GM23338 (cell line): ENCODE data around the gene RPF1. TPM values are rescaled to one million over a fixed set of nuclear protein-coding genes. Genes with fewer than 3 reads are reported as not detected.

Experiments used
- ATAC-seq: fragments of 200-7000 bp; cut with Tn5 transposase; 3 replicates; pipeline ENCODE4 v1.9.1; 2020
- DNase-seq: peaks from one replicate; pipeline ENCODE4 v3.0.0-alpha.2; 2015; ENCODE audit warnings: low spot score
- H2AFZ ChIP-seq: fragments of 200-600 bp; sonication (generic); 2 replicates; pipeline ENCODE4 v1.8.0; 2016; ENCODE audit warnings: antibody characterized with exemption, mild to moderate bottlenecking, moderate library complexity
- H3F3A ChIP-seq: fragments of 200-600 bp; sonication (generic); replicated peaks from 2 replicates; pipeline ENCODE4 v1.8.0; 2017; ENCODE audit warnings: antibody characterized with exemption, mixed run types, low read depth
- H3K27ac ChIP-seq: fragments of 200-600 bp; sonication (generic); 2 replicates; pipeline ENCODE4 v1.6.1; 2016; ENCODE audit warnings: low read depth
- H3K27me3 ChIP-seq: fragments of 200-600 bp; sonication (generic); 2 replicates; pipeline ENCODE4 v1.8.0; 2016; ENCODE audit warnings: mild to moderate bottlenecking, mixed run types, moderate library complexity; ENCODE audit not compliant: insufficient read depth
- H3K36me3 ChIP-seq: fragments of 200-600 bp; sonication (generic); 2 replicates; pipeline ENCODE4 v1.8.0; 2016; ENCODE audit warnings: mild to moderate bottlenecking; ENCODE audit not compliant: insufficient read depth
- H3K4me1 ChIP-seq: fragments of 200-600 bp; sonication (generic); 2 replicates; pipeline ENCODE4 v1.8.0; 2016; ENCODE audit warnings: mild to moderate bottlenecking, moderate library complexity; ENCODE audit not compliant: insufficient read depth
- H3K4me2 ChIP-seq: fragments of 200-600 bp; sonication (generic); 2 replicates; pipeline ENCODE4 v1.7.1; 2017; ENCODE audit warnings: mixed run types
- H3K4me3 ChIP-seq: fragments of 200-600 bp; sonication (generic); 2 replicates; pipeline ENCODE4 v1.6.1; 2016; ENCODE audit warnings: mixed run types
- H3K79me2 ChIP-seq: fragments of 200-600 bp; sonication (generic); replicated peaks from 2 replicates; pipeline ENCODE4 v1.8.0; 2017; ENCODE audit warnings: mild to moderate bottlenecking; ENCODE audit not compliant: insufficient read depth
- H3K9me2 ChIP-seq: fragments of 200-600 bp; sonication (generic); 2 replicates; pipeline ENCODE4 v1.8.0; 2017; ENCODE audit not compliant: insufficient read depth
- H4K20me1 ChIP-seq: fragments of 200-600 bp; sonication (generic); replicated peaks from 2 replicates; pipeline ENCODE4 v1.8.0; 2017; ENCODE audit warnings: mild to moderate bottlenecking; ENCODE audit not compliant: insufficient read depth
- H3K27ac Mint-ChIP-seq: 2 replicates; pipeline ENCODE4 v1.8.0; 2020; ENCODE audit warnings: inconsistent platforms, mild to moderate bottlenecking, moderate library complexity, mixed read lengths
- H3K27me3 Mint-ChIP-seq: 3 replicates; pipeline ENCODE4 v1.8.0; 2022; ENCODE audit warnings: low read depth, mild to moderate bottlenecking, moderate library complexity, mixed read lengths, inconsistent platforms; ENCODE audit not compliant: insufficient read depth, poor library complexity
- H3K36me3 Mint-ChIP-seq: 3 replicates; pipeline ENCODE4 v1.8.0; 2021; ENCODE audit warnings: low read depth, mild to moderate bottlenecking, inconsistent platforms, moderate library complexity, mixed read lengths
- H3K4me1 Mint-ChIP-seq: 3 replicates; pipeline ENCODE4 v1.8.0; 2020; ENCODE audit warnings: mild to moderate bottlenecking, inconsistent platforms, mixed read lengths
- H3K4me3 Mint-ChIP-seq: 3 replicates; pipeline ENCODE4 v1.8.0; 2021; ENCODE audit warnings: moderate library complexity, mild to moderate bottlenecking, inconsistent platforms, mixed read lengths
- H3K9me3 Mint-ChIP-seq: 3 replicates; pipeline ENCODE4 v1.8.0; 2020; ENCODE audit warnings: moderate library complexity, mild to moderate bottlenecking, inconsistent platforms, mixed read lengths
- CREB1 ChIP-seq: fragments of 250-450 bp; sonication (Bioruptor Pico); IDR thresholded peaks from 2 replicates; pipeline ENCODE4 v1.5.0; 2020; ENCODE audit warnings: low read depth, mild to moderate bottlenecking, moderate library complexity
- EZH2 ChIP-seq: fragments of 200-600 bp; sonication (generic); IDR thresholded peaks from one replicate; pipeline ENCODE4 v1.8.0; 2017; ENCODE audit warnings: antibody characterized with exemption, mild to moderate bottlenecking, low read depth; ENCODE audit not compliant: unreplicated experiment
- EZH2phosphoT487 ChIP-seq: fragments of 200-600 bp; sonication (generic); IDR thresholded peaks from one replicate; pipeline ENCODE4 v1.8.1; 2018; ENCODE audit warnings: antibody characterized with exemption; ENCODE audit not compliant: unreplicated experiment
- JUNB ChIP-seq: IDR thresholded peaks from one replicate; pipeline ENCODE4 v1.6.1; 2016; ENCODE audit warnings: antibody characterized with exemption; ENCODE audit not compliant: unreplicated experiment
- NANOG ChIP-seq: IDR thresholded peaks from 2 replicates; pipeline ENCODE4 v1.6.1; 2016; ENCODE audit warnings: antibody characterized with exemption, borderline replicate concordance
- POLR2AphosphoS5 ChIP-seq: IDR thresholded peaks from 2 replicates; pipeline ENCODE4 v1.6.1; 2016; ENCODE audit warnings: antibody characterized with exemption, low read depth
- STAT1 ChIP-seq: IDR thresholded peaks from one replicate; pipeline ENCODE4 v1.6.1; 2016; ENCODE audit warnings: antibody characterized with exemption; ENCODE audit not compliant: unreplicated experiment
- ZNF114 ChIP-seq: fragments of 250-450 bp; sonication (Bioruptor Pico); IDR thresholded peaks from 2 replicates; pipeline ENCODE4 v1.5.0; 2020; ENCODE audit warnings: mild to moderate bottlenecking, moderate library complexity
- ZNF331 ChIP-seq: fragments of 250-450 bp; sonication (Bioruptor Pico); IDR thresholded peaks from 2 replicates; pipeline ENCODE4 v1.5.0; 2020; ENCODE audit warnings: low read depth, mild to moderate bottlenecking, moderate library complexity
- polyA plus RNA-seq: library from polyadenylated mRNA; unstranded; fragments of >200 nt; fragmentation: Nextera tagmentation; extraction: Ambion mirVana; gene quantifications from 2 replicates; pipeline ENCODE4 v1.2.1, GENCODE V29; 2016
- total RNA-seq: library from RNA; depleted of rRNA; stranded (reverse); fragments of >200 nt; shearing (Covaris generic); gene quantifications from 2 replicates; pipeline ENCODE4 v1.2.3, GENCODE V29; 2014
- TF ChIP-seq, protein P1 (sequence below): fragments of 250-450 bp; sonication (Bioruptor Pico); IDR thresholded peaks from 2 replicates; pipeline ENCODE4 v1.5.0; 2020; ENCODE audit warnings: mild to moderate bottlenecking, moderate library complexity
- TF ChIP-seq, protein P2 (sequence below): IDR thresholded peaks from one replicate; pipeline ENCODE4 v1.6.1; 2018; ENCODE audit warnings: antibody characterized with exemption; ENCODE audit not compliant: unreplicated experiment
- TF ChIP-seq, protein P3 (sequence below), 2 experiments: fragments of 200-600 bp in 1 of 2; sonication (generic) in 1 of 2; conservative IDR thresholded peaks; 2 replicates each; pipeline versions ENCODE4 v1.5.1 to v1.6.1; 2016 to 2017; ENCODE audit warnings: antibody characterized with exemption in 2 of 2, low read depth in 2 of 2, mild to moderate bottlenecking in 2 of 2, moderate library complexity in 1 of 2
- TF ChIP-seq, protein P4 (sequence below): IDR thresholded peaks from 2 replicates; pipeline ENCODE4 v1.6.1; 2016; ENCODE audit warnings: antibody characterized with exemption

RPF1 gene
- total and polyA plus RNA-seq, 2 experiments from 2014 or later = 56.4 to 57.1 TPM

DNA sequence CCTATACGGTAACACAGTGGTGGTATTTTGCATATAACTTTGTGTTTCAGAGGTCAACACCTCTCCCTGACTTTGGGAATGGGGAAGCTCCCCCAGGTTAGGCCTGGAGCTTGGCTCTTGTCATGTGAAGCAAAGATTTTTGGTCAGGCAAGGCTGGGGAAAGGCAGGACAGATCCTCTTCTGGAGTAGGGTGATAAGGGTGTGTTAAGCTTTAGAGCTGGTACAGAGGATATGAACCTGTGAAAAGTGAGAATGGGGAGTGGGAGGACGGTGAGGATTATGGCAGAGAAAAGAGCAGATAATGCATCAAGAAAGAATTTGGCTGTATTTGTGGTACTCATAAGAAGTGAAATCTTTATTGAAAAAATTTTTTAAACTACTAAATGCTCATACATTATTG lies 2.3 kb downstream of the RPF1 start:
- peaks cover 57% of the 10 kb centered on the region for H3K79me2 ChIP-seq
- no peak overlapping the region for H3K27ac ChIP-seq
- no peak overlapping the region for H3K4me2 ChIP-seq
- H4K20me1 ChIP-seq = peaks cover 6% of the 10 kb centered on the region; the same call in 1 of the 2 replicates
- no peaks in the 10 kb centered on the region for H3F3A ChIP-seq
- peaks cover 13% of the 10 kb centered on the region for H3K9me2 ChIP-seq
- no peak overlapping the region for H3K4me3 Mint-ChIP-seq
- H3K36me3 ChIP-seq = peaks cover 14% of the 10 kb centered on the region; the same call in 1 of the 2 replicates
- ATAC-seq = no peak
- H3K4me3 ChIP-seq = no peak overlapping the region
- TF ChIP-seq EZH2 = no peak
- TF ChIP-seq ZNF331 = no peak
- TF ChIP-seq STAT1 = no peak
- TF ChIP-seq CREB1 (CRISPR knock-in tag) = no peak
- TF ChIP-seq ZNF114 (CRISPR knock-in tag) = no peak
- TF ChIP-seq, protein P1, sequence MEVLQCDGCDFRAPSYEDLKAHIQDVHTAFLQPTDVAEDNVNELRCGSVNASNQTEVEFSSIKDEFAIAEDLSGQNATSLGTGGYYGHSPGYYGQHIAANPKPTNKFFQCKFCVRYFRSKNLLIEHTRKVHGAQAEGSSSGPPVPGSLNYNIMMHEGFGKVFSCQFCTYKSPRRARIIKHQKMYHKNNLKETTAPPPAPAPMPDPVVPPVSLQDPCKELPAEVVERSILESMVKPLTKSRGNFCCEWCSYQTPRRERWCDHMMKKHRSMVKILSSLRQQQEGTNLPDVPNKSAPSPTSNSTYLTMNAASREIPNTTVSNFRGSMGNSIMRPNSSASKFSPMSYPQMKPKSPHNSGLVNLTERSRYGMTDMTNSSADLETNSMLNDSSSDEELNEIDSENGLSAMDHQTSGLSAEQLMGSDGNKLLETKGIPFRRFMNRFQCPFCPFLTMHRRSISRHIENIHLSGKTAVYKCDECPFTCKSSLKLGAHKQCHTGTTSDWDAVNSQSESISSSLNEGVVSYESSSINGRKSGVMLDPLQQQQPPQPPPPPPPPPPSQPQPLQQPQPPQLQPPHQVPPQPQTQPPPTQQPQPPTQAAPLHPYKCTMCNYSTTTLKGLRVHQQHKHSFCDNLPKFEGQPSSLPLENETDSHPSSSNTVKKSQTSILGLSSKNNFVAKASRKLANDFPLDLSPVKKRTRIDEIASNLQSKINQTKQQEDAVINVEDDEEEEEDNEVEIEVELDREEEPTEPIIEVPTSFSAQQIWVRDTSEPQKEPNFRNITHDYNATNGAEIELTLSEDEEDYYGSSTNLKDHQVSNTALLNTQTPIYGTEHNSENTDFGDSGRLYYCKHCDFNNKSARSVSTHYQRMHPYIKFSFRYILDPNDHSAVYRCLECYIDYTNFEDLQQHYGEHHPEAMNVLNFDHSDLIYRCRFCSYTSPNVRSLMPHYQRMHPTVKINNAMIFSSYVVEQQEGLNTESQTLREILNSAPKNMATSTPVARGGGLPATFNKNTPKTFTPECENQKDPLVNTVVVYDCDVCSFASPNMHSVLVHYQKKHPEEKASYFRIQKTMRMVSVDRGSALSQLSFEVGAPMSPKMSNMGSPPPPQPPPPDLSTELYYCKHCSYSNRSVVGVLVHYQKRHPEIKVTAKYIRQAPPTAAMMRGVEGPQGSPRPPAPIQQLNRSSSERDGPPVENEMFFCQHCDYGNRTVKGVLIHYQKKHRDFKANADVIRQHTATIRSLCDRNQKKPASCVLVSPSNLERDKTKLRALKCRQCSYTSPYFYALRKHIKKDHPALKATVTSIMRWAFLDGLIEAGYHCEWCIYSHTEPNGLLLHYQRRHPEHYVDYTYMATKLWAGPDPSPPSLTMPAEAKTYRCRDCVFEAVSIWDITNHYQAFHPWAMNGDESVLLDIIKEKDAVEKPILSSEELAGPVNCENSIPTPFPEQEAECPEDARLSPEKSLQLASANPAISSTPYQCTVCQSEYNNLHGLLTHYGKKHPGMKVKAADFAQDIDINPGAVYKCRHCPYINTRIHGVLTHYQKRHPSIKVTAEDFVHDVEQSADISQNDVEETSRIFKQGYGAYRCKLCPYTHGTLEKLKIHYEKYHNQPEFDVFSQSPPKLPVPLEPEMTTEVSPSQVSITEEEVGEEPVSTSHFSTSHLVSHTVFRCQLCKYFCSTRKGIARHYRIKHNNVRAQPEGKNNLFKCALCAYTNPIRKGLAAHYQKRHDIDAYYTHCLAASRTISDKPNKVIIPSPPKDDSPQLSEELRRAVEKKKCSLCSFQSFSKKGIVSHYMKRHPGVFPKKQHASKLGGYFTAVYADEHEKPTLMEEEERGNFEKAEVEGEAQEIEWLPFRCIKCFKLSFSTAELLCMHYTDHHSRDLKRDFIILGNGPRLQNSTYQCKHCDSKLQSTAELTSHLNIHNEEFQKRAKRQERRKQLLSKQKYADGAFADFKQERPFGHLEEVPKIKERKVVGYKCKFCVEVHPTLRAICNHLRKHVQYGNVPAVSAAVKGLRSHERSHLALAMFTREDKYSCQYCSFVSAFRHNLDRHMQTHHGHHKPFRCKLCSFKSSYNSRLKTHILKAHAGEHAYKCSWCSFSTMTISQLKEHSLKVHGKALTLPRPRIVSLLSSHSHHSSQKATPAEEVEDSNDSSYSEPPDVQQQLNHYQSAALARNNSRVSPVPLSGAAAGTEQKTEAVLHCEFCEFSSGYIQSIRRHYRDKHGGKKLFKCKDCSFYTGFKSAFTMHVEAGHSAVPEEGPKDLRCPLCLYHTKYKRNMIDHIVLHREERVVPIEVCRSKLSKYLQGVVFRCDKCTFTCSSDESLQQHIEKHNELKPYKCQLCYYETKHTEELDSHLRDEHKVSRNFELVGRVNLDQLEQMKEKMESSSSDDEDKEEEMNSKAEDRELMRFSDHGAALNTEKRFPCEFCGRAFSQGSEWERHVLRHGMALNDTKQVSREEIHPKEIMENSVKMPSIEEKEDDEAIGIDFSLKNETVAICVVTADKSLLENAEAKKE (CRISPR knock-in tag) = no peak
- TF ChIP-seq, protein P2, sequence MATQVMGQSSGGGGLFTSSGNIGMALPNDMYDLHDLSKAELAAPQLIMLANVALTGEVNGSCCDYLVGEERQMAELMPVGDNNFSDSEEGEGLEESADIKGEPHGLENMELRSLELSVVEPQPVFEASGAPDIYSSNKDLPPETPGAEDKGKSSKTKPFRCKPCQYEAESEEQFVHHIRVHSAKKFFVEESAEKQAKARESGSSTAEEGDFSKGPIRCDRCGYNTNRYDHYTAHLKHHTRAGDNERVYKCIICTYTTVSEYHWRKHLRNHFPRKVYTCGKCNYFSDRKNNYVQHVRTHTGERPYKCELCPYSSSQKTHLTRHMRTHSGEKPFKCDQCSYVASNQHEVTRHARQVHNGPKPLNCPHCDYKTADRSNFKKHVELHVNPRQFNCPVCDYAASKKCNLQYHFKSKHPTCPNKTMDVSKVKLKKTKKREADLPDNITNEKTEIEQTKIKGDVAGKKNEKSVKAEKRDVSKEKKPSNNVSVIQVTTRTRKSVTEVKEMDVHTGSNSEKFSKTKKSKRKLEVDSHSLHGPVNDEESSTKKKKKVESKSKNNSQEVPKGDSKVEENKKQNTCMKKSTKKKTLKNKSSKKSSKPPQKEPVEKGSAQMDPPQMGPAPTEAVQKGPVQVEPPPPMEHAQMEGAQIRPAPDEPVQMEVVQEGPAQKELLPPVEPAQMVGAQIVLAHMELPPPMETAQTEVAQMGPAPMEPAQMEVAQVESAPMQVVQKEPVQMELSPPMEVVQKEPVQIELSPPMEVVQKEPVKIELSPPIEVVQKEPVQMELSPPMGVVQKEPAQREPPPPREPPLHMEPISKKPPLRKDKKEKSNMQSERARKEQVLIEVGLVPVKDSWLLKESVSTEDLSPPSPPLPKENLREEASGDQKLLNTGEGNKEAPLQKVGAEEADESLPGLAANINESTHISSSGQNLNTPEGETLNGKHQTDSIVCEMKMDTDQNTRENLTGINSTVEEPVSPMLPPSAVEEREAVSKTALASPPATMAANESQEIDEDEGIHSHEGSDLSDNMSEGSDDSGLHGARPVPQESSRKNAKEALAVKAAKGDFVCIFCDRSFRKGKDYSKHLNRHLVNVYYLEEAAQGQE = no peak
- TF ChIP-seq, protein P3, sequence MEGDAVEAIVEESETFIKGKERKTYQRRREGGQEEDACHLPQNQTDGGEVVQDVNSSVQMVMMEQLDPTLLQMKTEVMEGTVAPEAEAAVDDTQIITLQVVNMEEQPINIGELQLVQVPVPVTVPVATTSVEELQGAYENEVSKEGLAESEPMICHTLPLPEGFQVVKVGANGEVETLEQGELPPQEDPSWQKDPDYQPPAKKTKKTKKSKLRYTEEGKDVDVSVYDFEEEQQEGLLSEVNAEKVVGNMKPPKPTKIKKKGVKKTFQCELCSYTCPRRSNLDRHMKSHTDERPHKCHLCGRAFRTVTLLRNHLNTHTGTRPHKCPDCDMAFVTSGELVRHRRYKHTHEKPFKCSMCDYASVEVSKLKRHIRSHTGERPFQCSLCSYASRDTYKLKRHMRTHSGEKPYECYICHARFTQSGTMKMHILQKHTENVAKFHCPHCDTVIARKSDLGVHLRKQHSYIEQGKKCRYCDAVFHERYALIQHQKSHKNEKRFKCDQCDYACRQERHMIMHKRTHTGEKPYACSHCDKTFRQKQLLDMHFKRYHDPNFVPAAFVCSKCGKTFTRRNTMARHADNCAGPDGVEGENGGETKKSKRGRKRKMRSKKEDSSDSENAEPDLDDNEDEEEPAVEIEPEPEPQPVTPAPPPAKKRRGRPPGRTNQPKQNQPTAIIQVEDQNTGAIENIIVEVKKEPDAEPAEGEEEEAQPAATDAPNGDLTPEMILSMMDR (conservative IDR thresholded peaks at IDR 0.05; ENCODE audit: low read depth in 2 of 2) = no peak
- TF ChIP-seq POLR2AphosphoS5 = no peak
- TF ChIP-seq, protein P4, sequence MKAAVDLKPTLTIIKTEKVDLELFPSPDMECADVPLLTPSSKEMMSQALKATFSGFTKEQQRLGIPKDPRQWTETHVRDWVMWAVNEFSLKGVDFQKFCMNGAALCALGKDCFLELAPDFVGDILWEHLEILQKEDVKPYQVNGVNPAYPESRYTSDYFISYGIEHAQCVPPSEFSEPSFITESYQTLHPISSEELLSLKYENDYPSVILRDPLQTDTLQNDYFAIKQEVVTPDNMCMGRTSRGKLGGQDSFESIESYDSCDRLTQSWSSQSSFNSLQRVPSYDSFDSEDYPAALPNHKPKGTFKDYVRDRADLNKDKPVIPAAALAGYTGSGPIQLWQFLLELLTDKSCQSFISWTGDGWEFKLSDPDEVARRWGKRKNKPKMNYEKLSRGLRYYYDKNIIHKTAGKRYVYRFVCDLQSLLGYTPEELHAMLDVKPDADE = no peak
- TF ChIP-seq NANOG = no peak
- no peak for TF ChIP-seq JUNB
- TF ChIP-seq EZH2phosphoT487 = no peak
- H3K9me3 Mint-ChIP-seq = peaks cover 19% of the 10 kb centered on the region
- H3K27me3 Mint-ChIP-seq = peaks cover 22% of the 10 kb centered on the region
- H2AFZ ChIP-seq = no peak overlapping the region
- H3K27me3 ChIP-seq = peaks cover 24% of the 10 kb centered on the region
- H3K4me1 Mint-ChIP-seq = peaks cover 6% of the 10 kb centered on the region
- DNase-seq = no peak
- H3K36me3 Mint-ChIP-seq = peaks cover 48% of the 10 kb centered on the region
- no peak overlapping the region for H3K27ac Mint-ChIP-seq
- H3K4me1 ChIP-seq = peaks cover 9% of the 10 kb centered on the region
